Measurements from ENCODE around the gene GLMP. TPM values are rescaled to one million over a fixed set of nuclear protein-coding genes. Genes with fewer than 3 reads are reported as not detected.

The GLMP gene
- total RNA-seq, 1 donor from 2014 or later: 38.3 TPM

DNA sequence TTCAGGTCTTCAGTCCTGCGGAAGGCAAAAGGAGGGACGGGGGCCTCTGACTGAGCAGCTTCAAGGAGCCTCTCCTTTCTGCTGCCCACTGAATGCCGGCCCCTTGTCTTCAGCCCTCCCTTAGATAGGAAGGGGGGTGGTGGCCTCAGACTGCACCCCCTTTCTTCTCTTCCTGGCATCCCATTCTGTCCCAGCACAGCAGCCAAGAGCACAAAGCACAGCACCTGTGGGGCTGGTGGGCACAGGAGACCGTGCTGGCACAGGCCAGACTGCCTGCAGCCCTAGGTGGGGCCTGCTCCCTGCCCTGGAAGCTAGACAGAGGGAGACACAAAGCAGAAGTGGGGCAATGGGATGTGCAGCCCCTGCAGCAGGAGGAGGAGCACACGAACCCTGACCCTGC, 45.9 kb downstream of the GLMP start:
- DNase-seq (ENCODE audit: low read depth in 2 of 2): no peak

DNA sequence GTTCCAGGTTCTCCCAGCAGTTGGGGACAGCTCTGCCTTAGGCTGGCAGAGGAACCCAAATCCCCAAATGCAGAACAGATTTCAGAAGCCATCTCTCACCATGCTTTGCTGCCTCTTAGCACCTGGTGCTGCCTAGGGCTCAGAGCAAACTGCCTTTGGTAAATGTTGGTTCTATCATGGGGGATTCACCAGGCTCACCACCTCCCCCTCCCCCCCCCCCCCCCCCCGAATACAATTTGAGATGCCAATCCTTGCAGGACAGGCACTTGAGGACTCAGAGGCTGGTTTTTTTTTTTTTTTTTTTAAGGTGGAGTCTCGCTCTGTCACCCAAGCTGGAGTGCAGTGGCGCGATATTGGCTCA, 47.2 kb downstream of the GLMP start:
- no peak for DNase-seq (ENCODE audit: low read depth in 2 of 2)

DNA sequence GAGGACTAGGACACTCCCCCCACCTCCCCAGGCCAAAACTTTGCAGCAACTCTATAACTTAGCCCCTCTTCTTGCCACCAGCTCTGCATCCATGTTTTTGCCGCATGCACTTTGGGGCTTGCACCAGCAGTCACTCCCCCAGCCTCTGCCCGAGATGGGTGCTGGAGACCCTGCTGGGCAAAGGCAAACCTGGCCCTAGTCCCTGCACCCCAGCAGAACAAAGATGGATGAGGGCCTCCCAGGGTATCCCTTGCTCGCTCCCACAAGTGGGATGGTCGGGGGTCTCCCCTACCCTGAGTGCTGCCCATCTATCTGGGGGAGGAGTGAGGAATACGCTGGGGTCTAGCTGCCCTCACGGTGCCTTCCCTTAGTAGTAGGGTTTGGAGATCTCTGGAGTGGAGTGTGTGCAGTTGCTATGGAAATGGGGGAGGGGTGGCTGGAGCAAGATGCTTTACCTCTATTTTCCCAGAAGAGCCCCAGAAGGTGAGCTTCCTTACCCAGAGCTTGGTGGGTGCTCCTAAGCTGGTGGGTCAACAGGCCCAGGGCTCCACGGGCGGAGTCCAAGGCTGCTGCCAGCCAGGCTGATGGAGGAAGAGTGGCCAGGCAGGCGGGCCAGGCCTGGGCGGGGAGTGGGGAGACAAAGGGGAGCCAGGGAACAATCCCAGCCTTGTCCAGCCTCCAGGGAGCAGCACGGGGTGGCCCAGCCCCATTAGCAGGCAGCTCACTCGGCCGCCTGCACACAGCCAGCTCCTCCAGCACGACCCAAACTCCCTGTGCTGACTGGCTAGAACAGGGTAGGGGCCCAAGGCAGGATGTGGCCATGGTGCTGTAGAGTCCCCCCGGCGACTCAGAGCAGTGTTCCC, 47.8 kb downstream of the GLMP start, which contains the start of gene PAQR6:
PAQR6 (minus strand) TSS at position 597 of the 863 bp plus-strand sequence. CDS start 1,325 bp downstream, outside the sequence.
- no peak for DNase-seq (ENCODE audit: low read depth in 2 of 2)

DNA sequence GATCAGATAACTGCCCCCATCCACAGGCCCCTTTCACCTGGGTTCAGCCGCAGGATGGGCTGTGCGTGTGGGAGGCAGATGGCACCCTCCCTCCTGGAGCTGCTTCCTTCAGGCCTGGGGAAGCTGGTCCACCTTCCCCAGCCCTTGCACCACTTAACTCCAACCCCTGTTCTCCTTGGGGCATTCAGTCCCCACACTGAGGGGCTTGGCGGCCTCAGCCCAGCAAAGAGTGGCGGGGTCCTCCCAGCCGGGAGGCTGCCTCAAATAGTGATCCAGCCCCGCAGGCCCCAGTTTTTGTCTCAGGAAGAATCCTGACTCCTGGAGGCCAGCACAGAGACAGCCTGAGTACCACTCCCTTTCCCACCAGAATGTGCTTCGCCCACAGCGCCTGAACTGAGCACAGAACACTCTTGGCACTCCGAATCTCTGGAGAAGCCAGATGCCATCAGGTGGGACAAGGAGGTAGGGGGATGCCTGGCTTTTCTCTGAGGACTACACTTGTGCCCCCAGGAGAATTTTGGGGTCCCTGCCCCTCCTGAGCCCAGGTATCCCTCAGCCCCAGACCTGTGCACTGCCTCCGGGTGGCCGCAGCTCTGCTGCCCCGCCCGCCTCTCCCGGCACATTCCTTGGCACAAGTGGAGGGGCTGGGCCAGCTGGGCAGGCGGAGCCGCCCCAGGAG, 48.6 kb downstream of the GLMP start:
- DNase-seq (ENCODE audit: low read depth in 2 of 2): no peak

DNA sequence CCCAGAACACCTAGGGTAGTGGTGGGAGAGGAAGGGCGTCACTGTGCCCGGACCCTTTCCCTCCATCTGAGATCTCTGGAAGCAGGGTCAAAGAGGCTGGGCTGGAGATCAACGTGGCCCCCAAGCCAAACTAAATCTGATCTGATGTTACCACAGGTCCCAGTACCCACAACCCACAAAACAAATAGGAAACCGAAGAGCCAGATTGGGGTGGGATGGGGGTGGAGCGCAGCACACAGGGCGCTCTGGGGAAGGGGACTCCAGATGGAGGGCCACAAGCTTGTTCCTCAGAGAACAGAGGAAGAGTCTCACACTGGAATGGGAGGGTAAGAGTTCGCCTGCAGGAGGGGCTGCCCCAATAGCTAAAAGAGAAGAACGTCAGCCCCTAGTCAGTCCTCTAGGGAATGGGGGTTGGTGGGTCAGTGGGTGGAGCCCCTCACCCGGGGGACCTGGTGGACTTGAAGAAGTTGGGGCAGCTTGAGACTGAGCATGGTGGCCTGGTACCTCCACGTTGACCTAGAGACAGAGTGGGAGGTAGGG, 49.2 kb downstream of the GLMP start:
- DNase-seq (ENCODE audit: low read depth in 2 of 2): no peak

DNA sequence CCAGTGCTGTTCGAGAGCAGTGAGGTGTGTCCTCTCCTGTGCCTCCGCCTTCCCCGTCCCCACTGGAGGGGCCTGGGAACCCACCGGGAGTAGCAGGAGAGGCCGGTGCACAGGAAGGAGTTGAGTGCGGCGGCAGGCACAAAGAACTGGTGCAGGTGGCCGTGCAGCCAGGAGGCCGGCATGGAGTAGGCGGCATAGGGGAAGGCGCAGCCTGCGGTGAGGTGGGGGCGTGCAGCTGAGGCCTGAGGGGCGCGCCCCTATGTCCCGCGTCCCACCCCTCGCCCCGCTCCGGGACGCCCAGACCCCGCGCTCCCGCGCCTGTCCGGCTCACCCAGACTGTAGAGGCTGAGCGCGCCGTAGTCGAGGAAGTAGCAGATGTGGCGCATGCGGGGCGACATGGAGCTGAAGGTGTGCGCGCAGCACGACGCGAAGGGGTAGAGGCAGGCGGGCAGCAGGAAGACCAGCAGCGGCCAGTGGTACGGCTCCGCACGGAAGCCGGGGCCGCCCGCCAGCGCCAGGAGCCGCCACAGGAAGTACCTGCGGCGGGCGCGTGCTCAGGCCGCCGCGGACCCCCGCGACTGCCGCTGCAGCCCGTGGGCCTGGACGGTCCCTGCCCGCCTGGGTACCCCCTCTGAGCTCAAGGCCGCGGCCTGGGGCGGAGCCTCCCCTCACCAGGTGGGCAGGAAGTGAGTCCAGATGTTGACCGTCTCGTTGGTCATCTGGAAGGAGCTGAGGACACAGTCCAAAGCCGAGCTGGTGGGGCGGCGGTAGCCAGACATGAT, 49.8 kb downstream of the GLMP start:
- peak; percentile 40 to 56 for DNase-seq (ENCODE audit: low read depth in 2 of 2)

DNA sequence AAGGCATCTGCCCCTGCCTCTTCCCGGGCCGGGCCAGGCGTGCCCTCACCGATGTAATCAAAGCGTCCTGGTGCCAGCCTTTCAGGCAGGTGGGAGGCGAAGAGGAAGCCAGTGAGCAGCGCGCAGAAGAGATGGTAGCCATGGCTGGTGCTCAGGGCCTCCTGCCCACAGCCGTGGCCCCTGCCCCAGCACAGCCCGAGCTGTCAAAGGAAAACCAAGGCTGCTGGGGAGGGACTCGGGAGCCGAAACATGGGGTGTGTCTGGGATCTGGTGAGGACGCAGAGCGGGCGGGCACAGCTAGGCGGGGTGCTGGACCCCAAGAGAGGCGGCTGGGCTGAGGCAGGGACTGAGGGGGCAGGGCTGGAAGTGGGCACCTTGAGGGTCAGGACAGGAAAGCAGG, 50.8 kb downstream of the GLMP start:
- DNase-seq (ENCODE audit: low read depth in 2 of 2): no peak

DNA sequence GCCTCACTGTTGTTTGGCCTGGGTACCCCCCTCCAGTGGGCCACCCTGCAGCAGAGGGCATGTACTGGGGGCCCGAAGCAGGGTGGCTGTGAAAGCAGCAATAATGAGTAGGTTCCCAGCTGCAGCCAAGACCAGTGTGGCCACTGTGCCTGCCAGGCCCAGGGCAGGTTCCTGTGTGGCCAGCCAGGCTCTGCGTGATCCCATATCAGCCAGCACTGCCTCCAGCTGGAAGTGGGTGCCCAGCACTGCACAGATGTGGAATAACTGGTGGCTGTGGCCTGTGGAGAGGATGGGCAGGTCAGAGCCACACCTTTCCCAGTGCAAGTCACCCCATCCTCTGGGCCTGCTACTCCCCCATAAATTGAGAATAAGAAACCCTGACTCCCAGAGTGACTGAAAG, 51.4 kb downstream of the GLMP start:
- no peak for DNase-seq (ENCODE audit: low read depth in 2 of 2)

DNA sequence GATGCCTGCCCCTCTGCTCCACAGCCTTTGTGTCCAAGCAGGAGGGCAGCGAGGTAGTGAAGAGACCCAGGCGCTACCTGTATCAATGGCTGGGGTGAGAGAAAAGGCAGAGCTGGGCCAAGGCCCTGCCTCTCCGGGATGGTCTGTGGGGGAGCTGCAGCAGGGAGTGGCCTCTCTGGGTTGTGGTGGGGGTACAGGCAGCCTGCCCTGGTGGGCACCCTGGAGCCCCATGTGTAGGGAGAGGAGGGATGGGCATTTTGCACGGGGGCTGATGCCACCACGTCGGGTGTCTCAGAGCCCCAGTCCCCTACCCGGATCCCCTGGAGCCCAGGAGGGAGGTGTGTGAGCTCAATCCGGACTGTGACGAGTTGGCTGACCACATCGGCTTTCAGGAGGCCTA, 52.7 kb downstream of the GLMP start:
- no peak for DNase-seq (ENCODE audit: low read depth in 2 of 2)

Other genes with a start within 250 kb of the GLMP start
- 9.8 and 12.1 TPM in 2 replicates for gene UBQLN4, start 241.9 kb downstream of the GLMP start, total RNA-seq
- 98.6 and 101 TPM in 2 replicates for gene LAMTOR2, start 240.9 kb downstream of the GLMP start, total RNA-seq
- not detected in 2 replicates for gene RAB25, start 234.5 kb downstream of the GLMP start, total RNA-seq
- 3.4 and 4.8 TPM in 2 replicates for gene MEX3A, start 213.2 kb downstream of the GLMP start, total RNA-seq
- gene LMNA, start 181.0 kb downstream of the GLMP start, total RNA-seq: 187 and 399 TPM in 2 replicates
- 0.20 and 0.44 TPM in 2 replicates for gene SEMA4A, start 142.1 kb downstream of the GLMP start, total RNA-seq
- gene SLC25A44, start 101.6 kb downstream of the GLMP start, total RNA-seq: 7.0 and 9.3 TPM in 2 replicates
- 39.9 and 45.8 TPM in 2 replicates for gene PMF1, start 82.7 kb downstream of the GLMP start, total RNA-seq
- gene BGLAP, start 53.5 kb downstream of the GLMP start, total RNA-seq: under 0.01 and 0.20 TPM in 2 replicates
- 0.22 and 0.60 TPM in 2 replicates for gene PAQR6, start 47.6 kb downstream of the GLMP start, total RNA-seq
- gene SMG5, start 12.9 kb downstream of the GLMP start, total RNA-seq: 29.9 and 53.2 TPM in 2 replicates
- 0.44 and 0.79 TPM in 2 replicates for gene TMEM79, start 11.4 kb downstream of the GLMP start, total RNA-seq
- 0.20 TPM in 1 of 2 replicates, not detected in the other for gene VHLL, start 3.6 kb upstream of the GLMP start, total RNA-seq
- gene CCT3, start 42.6 kb upstream of the GLMP start, total RNA-seq: 374 and 548 TPM in 2 replicates
- 0.22 TPM in 1 of 2 replicates, not detected in the other for gene TSACC, start 42.8 kb upstream of the GLMP start, total RNA-seq
- gene RHBG, start 73.5 kb upstream of the GLMP start, total RNA-seq: not detected in 2 replicates
- gene MEF2D, start 205.1 kb upstream of the GLMP start, total RNA-seq: 3.7 and 4.4 TPM in 2 replicates